Measurements from ENCODE around the gene EPB41L2.

Gene EPB41L2

GRCh38 chr6:130852844-130853554, 210.0 kb downstream of the EPB41L2 start:
- Histone ChIP-seq H3K27ac (no peak overlapping the region), H3K4me2 (ENCODE audit: low read length) (no peak overlapping the region), H3K4me3 (ENCODE audit: low read depth, low read length) (no peak overlapping the region), H3K36me3 (ENCODE audit: control insufficient read depth, insufficient read depth, low read length) (no peaks in the 10 kb centered on the region), H3K4me1 (no peaks in the 10 kb centered on the region), H3K9me3 (ENCODE audit: control insufficient read depth, low read length) (no peaks in the 10 kb centered on the region), H3K9ac (no peak overlapping the region), H2AFZ (no peak overlapping the region), H3K79me2 (no peaks in the 10 kb centered on the region), H3K27me3 (ENCODE audit: control insufficient read depth, insufficient read depth, low read length) (no peaks in the 10 kb centered on the region)
- no peak for TF ChIP-seq CTCF (IDR thresholded peaks at IDR 0.05)

DNA sequence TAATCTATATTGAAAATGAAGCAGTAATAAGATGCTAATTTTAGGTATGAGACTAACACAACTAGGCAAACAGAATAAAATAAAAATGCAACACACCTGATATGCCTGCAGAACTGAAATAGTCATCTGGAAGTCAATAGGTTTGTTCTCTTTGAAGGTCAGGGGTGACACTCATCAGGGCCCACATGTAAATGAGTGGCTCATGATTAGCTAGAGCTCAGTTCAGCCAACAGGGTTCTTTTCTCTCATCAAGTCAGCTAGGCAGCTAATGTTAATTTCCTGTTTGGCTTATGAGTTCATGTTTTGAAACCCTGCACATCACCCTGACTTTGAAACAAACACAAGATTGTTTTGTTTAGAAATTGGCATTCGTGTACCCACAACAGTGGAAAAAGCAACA, 212.0 kb downstream of the EPB41L2 start:
- TF ChIP-seq CTCF (IDR thresholded peaks at IDR 0.05), result no peak
- H3K9ac ChIP-seq, result no peak overlapping the region
- H3K27me3 ChIP-seq (ENCODE audit: control insufficient read depth, insufficient read depth, low read length), result no peaks in the 10 kb centered on the region
- H3K4me1 ChIP-seq, result no peaks in the 10 kb centered on the region
- no peaks in the 10 kb centered on the region for H3K36me3 ChIP-seq (ENCODE audit: control insufficient read depth, insufficient read depth, low read length)
- H3K79me2 ChIP-seq, result no peaks in the 10 kb centered on the region
- H3K9me3 ChIP-seq (ENCODE audit: control insufficient read depth, low read length), result no peaks in the 10 kb centered on the region
- H3K27ac ChIP-seq, result no peak overlapping the region
- H2AFZ ChIP-seq, result no peak overlapping the region
- no peak overlapping the region for H3K4me2 ChIP-seq (ENCODE audit: low read length)
- no peak overlapping the region for H3K4me3 ChIP-seq (ENCODE audit: low read depth, low read length)

- H3K4me1 ChIP-seq, result no peaks in the 10 kb centered on the region
- no peak overlapping the region for H3K27ac ChIP-seq
- no peaks in the 10 kb centered on the region for H3K27me3 ChIP-seq (ENCODE audit: control insufficient read depth, insufficient read depth, low read length)
- no peaks in the 10 kb centered on the region for H3K79me2 ChIP-seq
- no peak for TF ChIP-seq CTCF (IDR thresholded peaks at IDR 0.05)
- no peak overlapping the region for H3K4me2 ChIP-seq (ENCODE audit: low read length)
- H2AFZ ChIP-seq, result no peak overlapping the region
- no peaks in the 10 kb centered on the region for H3K9me3 ChIP-seq (ENCODE audit: control insufficient read depth, low read length)
- H3K4me3 ChIP-seq (ENCODE audit: low read depth, low read length), result no peak overlapping the region
- no peaks in the 10 kb centered on the region for H3K36me3 ChIP-seq (ENCODE audit: control insufficient read depth, insufficient read depth, low read length)
- H3K9ac ChIP-seq, result no peak overlapping the region
Measured at GRCh38 chr6:130849594-130849993, 213.5 kb downstream of the EPB41L2 start.

DNA sequence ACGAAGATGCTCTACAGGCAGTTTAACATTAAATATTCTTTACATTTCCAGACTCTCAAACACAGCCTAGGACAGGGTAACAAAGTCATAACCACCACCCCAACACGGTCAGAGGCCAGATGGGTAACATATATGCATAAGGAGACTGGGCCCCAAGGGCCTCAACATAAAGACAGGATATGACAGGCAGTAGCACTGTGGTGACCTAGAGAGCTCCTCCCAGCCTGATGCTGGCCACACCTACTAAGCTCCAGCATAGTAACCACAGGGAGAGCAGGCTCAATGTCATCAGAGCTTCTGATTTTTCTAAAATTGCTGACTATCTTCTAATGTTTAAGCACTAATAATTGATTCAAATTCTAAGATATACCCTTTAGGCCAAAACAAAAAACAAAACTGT, 214.1 kb downstream of the EPB41L2 start:
- Histone ChIP-seq H3K4me2 (ENCODE audit: low read length) (no peak overlapping the region), H3K27ac (no peak overlapping the region), H3K4me3 (ENCODE audit: low read depth, low read length) (no peak overlapping the region), H2AFZ (no peak overlapping the region), H3K27me3 (ENCODE audit: control insufficient read depth, insufficient read depth, low read length) (no peaks in the 10 kb centered on the region), H3K4me1 (no peaks in the 10 kb centered on the region), H3K9ac (no peak overlapping the region), H3K9me3 (ENCODE audit: control insufficient read depth, low read length) (no peaks in the 10 kb centered on the region), H3K36me3 (ENCODE audit: control insufficient read depth, insufficient read depth, low read length) (no peaks in the 10 kb centered on the region), H3K79me2 (no peaks in the 10 kb centered on the region)
- no peak for TF ChIP-seq CTCF (IDR thresholded peaks at IDR 0.05)
